H9 (cell line): Measurements from ENCODE around the gene OSBPL10. TPM values are rescaled to one million over a fixed set of nuclear protein-coding genes. Genes with fewer than 3 reads are reported as not detected.

Experiments
- DNase-seq: peaks from one replicate; pipeline ENCODE4 v3.0.0-alpha.2; 2017
- H2AFZ ChIP-seq: one replicate; pipeline ENCODE4 v1.6.1; 2013; ENCODE audit warnings: mild to moderate bottlenecking, low read length, control low read depth, moderate library complexity
- H2AK5ac ChIP-seq: 2 replicates; pipeline ENCODE4 v1.6.1; 2013; ENCODE audit warnings: low read length, control low read depth, mixed read lengths; ENCODE audit not compliant: insufficient read length
- H2BK120ac ChIP-seq: one replicate; pipeline ENCODE4 v1.6.1; 2013; ENCODE audit warnings: low read depth, mild to moderate bottlenecking, low read length, control low read depth, inconsistent platforms; ENCODE audit not compliant: poor library complexity, severe bottlenecking
- H2BK12ac ChIP-seq: 2 replicates; pipeline ENCODE4 v1.6.1; 2013; ENCODE audit warnings: low read length, control low read depth, mixed read lengths, low read depth; ENCODE audit not compliant: insufficient read length
- H2BK15ac ChIP-seq: 2 replicates; pipeline ENCODE4 v1.6.1; 2013; ENCODE audit warnings: low read depth, low read length, control low read depth
- H2BK20ac ChIP-seq: one replicate; pipeline ENCODE4 v1.6.1; 2013; ENCODE audit warnings: low read depth, mild to moderate bottlenecking, low read length, control low read depth, inconsistent platforms; ENCODE audit not compliant: poor library complexity, severe bottlenecking
- H2BK5ac ChIP-seq: 2 replicates; pipeline ENCODE4 v1.6.1; 2013; ENCODE audit warnings: low read length, control low read depth, mixed read lengths; ENCODE audit not compliant: insufficient read length
- H3K14ac ChIP-seq: 2 replicates; pipeline ENCODE4 v1.6.1; 2013; ENCODE audit warnings: low read length, control low read depth; ENCODE audit not compliant: insufficient read depth
- H3K18ac ChIP-seq: 2 replicates; pipeline ENCODE4 v1.6.1; 2013; ENCODE audit warnings: low read depth, mild to moderate bottlenecking, mixed read lengths, low read length, control low read depth; ENCODE audit not compliant: insufficient read length
- H3K23ac ChIP-seq: 2 replicates; pipeline ENCODE4 v1.6.1; 2013; ENCODE audit warnings: low read length, control low read depth, mixed read lengths, low read depth; ENCODE audit not compliant: insufficient read length
- H3K23me2 ChIP-seq: 2 replicates; pipeline ENCODE4 v1.6.1; 2013; ENCODE audit warnings: low read depth, mild to moderate bottlenecking, mixed read lengths, low read length, control low read depth; ENCODE audit not compliant: insufficient read length, poor library complexity, severe bottlenecking
- H3K27ac ChIP-seq: 2 replicates; pipeline ENCODE4 v1.5.1; 2013; ENCODE audit warnings: low read length, control low read depth, mixed read lengths, low read depth; ENCODE audit not compliant: insufficient read length
- H3K27me3 ChIP-seq: 2 replicates; pipeline ENCODE4 v1.6.1; 2013; ENCODE audit warnings: low read length, control low read depth, inconsistent platforms; ENCODE audit not compliant: insufficient read depth
- H3K4ac ChIP-seq: 2 replicates; pipeline ENCODE4 v1.6.1; 2013; ENCODE audit warnings: low read depth, mild to moderate bottlenecking, control low read depth, inconsistent platforms, low read length, moderate library complexity
- H3K4me1 ChIP-seq: 2 replicates; pipeline ENCODE4 v1.6.1; 2013; ENCODE audit warnings: low read length, control low read depth, inconsistent platforms; ENCODE audit not compliant: insufficient read depth
- H3K4me2 ChIP-seq: 2 replicates; pipeline ENCODE4 v1.6.1; 2013; ENCODE audit warnings: low read length, control low read depth, mixed read lengths; ENCODE audit not compliant: insufficient read length, insufficient read depth
- H3K56ac ChIP-seq: 2 replicates; pipeline ENCODE4 v1.6.1; 2013; ENCODE audit warnings: low read depth, mild to moderate bottlenecking, mixed read lengths, low read length, control low read depth; ENCODE audit not compliant: insufficient read length
- H3K79me1 ChIP-seq: 2 replicates; pipeline ENCODE4 v1.6.1; 2013; ENCODE audit warnings: low read depth, mild to moderate bottlenecking, moderate library complexity, low read length, control low read depth, inconsistent platforms; ENCODE audit not compliant: insufficient read depth, poor library complexity, severe bottlenecking
- H3K79me2 ChIP-seq: 2 replicates; pipeline ENCODE4 v1.6.1; 2013; ENCODE audit warnings: low read length, control low read depth, inconsistent platforms; ENCODE audit not compliant: insufficient read depth
- H3K9ac ChIP-seq: 2 replicates; pipeline ENCODE4 v1.6.1; 2013; ENCODE audit warnings: low read length, control low read depth, mixed read lengths; ENCODE audit not compliant: insufficient read length; ENCODE audit errors: extremely low read depth
- H3K9me3 ChIP-seq: one replicate; pipeline ENCODE4 v1.6.1; 2013; ENCODE audit warnings: low read depth, low read length, inconsistent platforms; ENCODE audit not compliant: control insufficient read depth
- H3T11ph ChIP-seq: one replicate; pipeline ENCODE4 v1.6.1; 2013; ENCODE audit warnings: mild to moderate bottlenecking, low read length, control low read depth, inconsistent platforms
- H4K20me1 ChIP-seq: one replicate; pipeline ENCODE4 v1.6.1; 2013; ENCODE audit not compliant: control insufficient read depth, insufficient read length, insufficient read depth
- H4K5ac ChIP-seq: 2 replicates; pipeline ENCODE4 v1.6.1; 2013; ENCODE audit warnings: low read depth, mild to moderate bottlenecking, mixed read lengths, low read length, control low read depth; ENCODE audit not compliant: insufficient read length
- H4K8ac ChIP-seq: replicated peaks from 2 replicates; pipeline ENCODE4 v1.6.1; 2013; ENCODE audit warnings: low read length, control low read depth, mixed read lengths, low read depth; ENCODE audit not compliant: insufficient read length
- H4K91ac ChIP-seq: 2 replicates; pipeline ENCODE4 v1.6.1; 2013; ENCODE audit warnings: low read depth, mild to moderate bottlenecking, moderate library complexity, mixed read lengths, low read length, control low read depth; ENCODE audit not compliant: insufficient read length
- H3K27ac Mint-ChIP-seq, 3 experiments: 2 replicates in 2 of 3; 3 replicates in 1 of 3; pipeline ENCODE4 v1.8.0; 2020 to 2021; ENCODE audit warnings: mixed read lengths in 3 of 3, mild to moderate bottlenecking in 1 of 3, moderate library complexity in 1 of 3
- H3K27me3 Mint-ChIP-seq: 2 replicates; pipeline ENCODE4 v1.8.0; 2021; ENCODE audit warnings: low read depth, mild to moderate bottlenecking, moderate library complexity, mixed read lengths
- H3K36me3 Mint-ChIP-seq, 3 experiments: 2 replicates in 2 of 3; 3 replicates in 1 of 3; pipeline ENCODE4 v1.8.0; 2020 to 2021; ENCODE audit warnings: low read depth in 3 of 3, mixed read lengths in 3 of 3; ENCODE audit not compliant: insufficient read depth in 1 of 3
- H3K4me1 Mint-ChIP-seq, 2 experiments: 2 replicates each; pipeline ENCODE4 v1.8.0; 2020; ENCODE audit warnings: mixed read lengths in 2 of 2
- H3K4me3 Mint-ChIP-seq, 2 experiments: 2 replicates in 1 of 2; 3 replicates in 1 of 2; pipeline ENCODE4 v1.8.0; 2020 to 2021; ENCODE audit warnings: mild to moderate bottlenecking in 2 of 2, mixed read lengths in 2 of 2, moderate library complexity in 1 of 2
- H3K9me3 Mint-ChIP-seq, 2 experiments: 2 replicates in 1 of 2; 3 replicates in 1 of 2; pipeline ENCODE4 v1.8.0; 2020; ENCODE audit warnings: mild to moderate bottlenecking in 2 of 2, mixed read lengths in 2 of 2, moderate library complexity in 1 of 2
- CTCF ChIP-seq: fragments of 200-600 bp; sonication (generic); conservative IDR thresholded peaks from 3 replicates; pipeline ENCODE4 v1.8.0; 2021; ENCODE audit warnings: antibody characterized with exemption, mild to moderate bottlenecking
- WGBS: extraction: QIAGEN DNeasy Blood & Tissue Kit; methylation state at CpG from one replicate; pipeline ENCODE4 v1.1.7; 2013; ENCODE audit warnings: missing lambda C conversion rate, low lambda C conversion rate, mixed read lengths; ENCODE audit not compliant: insufficient read length; ENCODE audit errors: extremely low coverage; 5-methylcytosine and 5-hydroxymethylcytosine counted together
- total RNA-seq: library from RNA; stranded (reverse); gene quantifications from 2 replicates; pipeline ENCODE4 v1.2.1, GENCODE V29; 2021

The OSBPL10 gene
- total RNA-seq, 1 experiment from 2014 or later = 42.7 TPM

GRCh38 chr3:31934018-31934417 is 47.0 kb downstream of the OSBPL10 start:
- Mint-ChIP-seq H3K4me3 (peak overlapping the region in 1 of 2 experiments; percentile 61; a peak in 2 of 5 replicates), H3K27me3 (no peaks in the 10 kb centered on the region), H3K9me3 (no peaks in the 10 kb centered on the region), H3K36me3 (peaks cover 0 to 8% (median 2%) of the 10 kb centered on the region in 3 experiments; a peak in 2 of 7 replicates), H3K27ac (peak overlapping the region; percentile 80 to 91 (median 91); a peak in 6 of 7 replicates), H3K4me1 (peaks cover 32 to 35% of the 10 kb centered on the region in 2 experiments)
- no CpG with 5 or more reads among the region's 1 CpG for WGBS
- DNase-seq = no peak
- Histone ChIP-seq H3K23me2 (no peaks in the 10 kb centered on the region), H2BK12ac (no peak overlapping the region), H3K79me2 (peaks cover 23% of the 10 kb centered on the region; the same call in 1 of the 2 replicates), H3K9ac (no peak overlapping the region), H2BK5ac (no peak overlapping the region), H4K8ac (no peak overlapping the region), H2AK5ac (no peak overlapping the region), H4K20me1 (no peaks in the 10 kb centered on the region), H3K14ac (no peak overlapping the region), H3K56ac (no peak overlapping the region), H3K4ac (no peak overlapping the region), H3T11ph (no peak overlapping the region), H3K9me3 (no peaks in the 10 kb centered on the region), H3K4me1 (peaks cover 7% of the 10 kb centered on the region; the same call in 1 of the 2 replicates), H3K18ac (no peak overlapping the region), H4K91ac (no peak overlapping the region), H4K5ac (no peak overlapping the region), H3K27ac (no peak overlapping the region), H3K23ac (no peak overlapping the region), H2BK120ac (no peak overlapping the region), H3K79me1 (peaks cover 4% of the 10 kb centered on the region), H2AFZ (no peak overlapping the region), H2BK15ac (no peak overlapping the region), H2BK20ac (no peak overlapping the region), H3K27me3 (no peaks in the 10 kb centered on the region), H3K4me2 (no peak overlapping the region)
- TF ChIP-seq CTCF = no peak
